GM23338 (cell line): ENCODE data around the gene PCK2.

Experiments
- CTCF ChIP-seq, 2 experiments: fragments of 200-600 bp in 1 of 2; sonication (generic) in 1 of 2; conservative IDR thresholded peaks; 2 replicates each; pipeline versions ENCODE4 v1.5.1 to v1.6.1; 2016 to 2017; ENCODE audit warnings: antibody characterized with exemption in 2 of 2, low read depth in 2 of 2, mild to moderate bottlenecking in 2 of 2, moderate library complexity in 1 of 2
- EZH2 ChIP-seq: fragments of 200-600 bp; sonication (generic); IDR thresholded peaks from one replicate; pipeline ENCODE4 v1.8.0; 2017; ENCODE audit warnings: antibody characterized with exemption, mild to moderate bottlenecking, low read depth; ENCODE audit not compliant: unreplicated experiment
- JUNB ChIP-seq: IDR thresholded peaks from one replicate; pipeline ENCODE4 v1.6.1; 2016; ENCODE audit warnings: antibody characterized with exemption; ENCODE audit not compliant: unreplicated experiment
- POLR2AphosphoS5 ChIP-seq: IDR thresholded peaks from 2 replicates; pipeline ENCODE4 v1.6.1; 2016; ENCODE audit warnings: antibody characterized with exemption, low read depth

DNA sequence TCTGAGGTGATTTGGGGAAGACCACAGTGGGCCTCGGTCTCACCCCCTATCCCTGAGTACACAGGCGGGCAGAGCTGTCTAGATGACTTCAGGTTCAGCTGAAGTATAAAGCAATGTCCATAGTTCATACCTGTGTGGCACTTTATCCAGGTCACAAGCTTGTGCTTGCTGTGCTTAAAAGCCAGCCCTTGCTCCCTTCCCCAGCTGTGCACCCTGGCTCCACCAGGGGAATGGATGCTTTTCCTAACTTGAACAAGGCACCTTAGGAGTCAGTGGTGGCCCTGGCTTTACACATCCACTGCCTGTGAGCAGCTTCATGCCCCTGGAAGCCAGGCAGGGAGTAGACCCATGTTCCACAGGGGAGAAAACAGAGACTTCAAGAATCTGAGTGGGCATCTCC, 36.8 kb upstream of the PCK2 start:
- no peak for TF ChIP-seq EZH2
- no peak for TF ChIP-seq JUNB
- TF ChIP-seq CTCF (conservative IDR thresholded peaks at IDR 0.05; ENCODE audit: low read depth in 2 of 2): no peak
- no peak for TF ChIP-seq POLR2AphosphoS5
